Astrocyte (in vitro differentiated cells and primary cell): Measurements from ENCODE around the gene RPL39L.
A peak's percentile ranks its signal among the peaks of the same experiment; 100 is the strongest.

Experiments used
- EZH2 ChIP-seq: IDR thresholded peaks from 2 replicates; pipeline ENCODE4 v1.6.1; 2012; ENCODE audit warnings: mild to moderate bottlenecking, low read length, inconsistent platforms; ENCODE audit not compliant: insufficient read depth
- TF ChIP-seq, protein P1 (sequence below): IDR thresholded peaks from 2 replicates; pipeline ENCODE4 v1.5.1; 2011; ENCODE audit warnings: low read depth, mild to moderate bottlenecking, inconsistent platforms, low read length, moderate library complexity; ENCODE audit not compliant: insufficient read depth

GRCh38 chr3:187165144-187165543 lies 25.8 kb upstream of the RPL39L start:
- TF ChIP-seq, protein P1, sequence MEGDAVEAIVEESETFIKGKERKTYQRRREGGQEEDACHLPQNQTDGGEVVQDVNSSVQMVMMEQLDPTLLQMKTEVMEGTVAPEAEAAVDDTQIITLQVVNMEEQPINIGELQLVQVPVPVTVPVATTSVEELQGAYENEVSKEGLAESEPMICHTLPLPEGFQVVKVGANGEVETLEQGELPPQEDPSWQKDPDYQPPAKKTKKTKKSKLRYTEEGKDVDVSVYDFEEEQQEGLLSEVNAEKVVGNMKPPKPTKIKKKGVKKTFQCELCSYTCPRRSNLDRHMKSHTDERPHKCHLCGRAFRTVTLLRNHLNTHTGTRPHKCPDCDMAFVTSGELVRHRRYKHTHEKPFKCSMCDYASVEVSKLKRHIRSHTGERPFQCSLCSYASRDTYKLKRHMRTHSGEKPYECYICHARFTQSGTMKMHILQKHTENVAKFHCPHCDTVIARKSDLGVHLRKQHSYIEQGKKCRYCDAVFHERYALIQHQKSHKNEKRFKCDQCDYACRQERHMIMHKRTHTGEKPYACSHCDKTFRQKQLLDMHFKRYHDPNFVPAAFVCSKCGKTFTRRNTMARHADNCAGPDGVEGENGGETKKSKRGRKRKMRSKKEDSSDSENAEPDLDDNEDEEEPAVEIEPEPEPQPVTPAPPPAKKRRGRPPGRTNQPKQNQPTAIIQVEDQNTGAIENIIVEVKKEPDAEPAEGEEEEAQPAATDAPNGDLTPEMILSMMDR: peak; percentile 72
- TF ChIP-seq EZH2: no peak
